Suppressor macrophage (primary cell): ENCODE data around the gene PHF21B.
"Not testable (repeated sequence)": the region's sequence is repeated elsewhere in the genome, so short reads cannot be mapped to it uniquely, and the experiment has no call there.

ENCODE experiments used
- DNase-seq, 4 experiments: peaks; one replicate each; pipeline ENCODE4 v3.0.0-alpha.2; 2020 to 2022

PHF21B gene

DNA sequence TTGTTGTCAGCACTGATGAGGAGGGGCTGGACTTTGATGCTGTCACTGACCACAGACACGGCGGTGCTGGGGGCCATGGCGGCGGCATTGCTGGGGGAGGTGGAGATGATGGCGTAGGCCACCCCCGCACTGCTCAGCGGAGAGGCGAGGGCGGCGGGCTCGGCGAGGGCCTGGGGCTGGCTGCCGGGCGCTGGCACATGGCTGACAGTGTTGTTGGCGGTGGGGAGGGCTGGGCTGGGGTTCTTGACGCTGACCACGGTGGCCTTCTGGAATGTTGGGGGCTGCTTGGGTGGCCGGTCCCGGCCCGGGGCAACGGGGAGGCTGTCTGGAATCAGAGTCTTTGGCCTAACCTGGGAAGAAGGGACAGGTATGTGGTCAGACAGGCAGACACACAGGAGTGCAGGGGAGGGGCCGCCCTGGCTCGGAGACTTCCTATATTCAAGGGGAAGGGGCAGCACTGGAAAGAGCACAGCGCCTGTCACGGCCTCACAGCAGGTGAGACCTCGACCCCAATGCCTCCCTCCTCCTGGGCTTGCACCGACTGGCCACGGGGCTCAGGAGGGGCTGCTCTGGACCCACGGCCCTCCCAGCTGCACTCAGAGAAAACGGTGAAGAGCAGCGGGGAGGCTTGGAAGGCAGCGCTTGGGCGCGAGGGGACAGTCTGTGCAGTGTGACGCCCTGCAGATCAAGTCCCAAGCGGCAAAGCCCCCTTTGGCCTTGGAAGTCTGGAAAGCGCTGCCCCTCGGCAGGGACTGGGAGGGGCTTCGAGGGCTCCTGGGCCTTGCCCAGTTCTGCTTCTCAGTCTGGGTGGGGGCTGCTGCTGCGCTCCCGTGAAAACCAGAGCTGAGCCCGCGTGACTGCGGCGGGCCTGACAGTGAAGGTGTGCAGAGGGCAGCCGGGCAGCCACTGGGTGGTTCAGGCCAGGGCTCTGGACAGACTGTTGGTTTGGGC, 93.2 kb downstream of the PHF21B start:
- no peak for DNase-seq

DNA sequence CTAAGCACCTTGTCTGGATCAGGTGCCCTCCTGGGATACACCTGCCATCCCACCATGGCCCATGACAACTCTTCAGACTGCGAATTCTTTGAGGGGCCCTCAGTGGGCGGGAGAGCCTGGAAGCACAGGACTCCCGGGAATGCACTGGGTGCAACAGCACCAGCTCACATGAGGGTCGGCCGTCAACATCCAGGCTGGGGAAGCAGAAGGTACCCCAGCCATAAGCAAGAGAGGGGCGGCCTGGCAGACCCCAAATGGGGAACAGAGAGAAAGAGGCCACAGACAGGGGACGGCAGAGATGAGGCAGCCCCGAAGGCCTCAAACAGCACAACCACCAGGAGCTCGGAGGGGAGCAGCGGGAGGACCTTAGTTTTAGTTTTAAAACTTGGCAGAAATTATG, 94.4 kb downstream of the PHF21B start:
- no peak for DNase-seq

DNA sequence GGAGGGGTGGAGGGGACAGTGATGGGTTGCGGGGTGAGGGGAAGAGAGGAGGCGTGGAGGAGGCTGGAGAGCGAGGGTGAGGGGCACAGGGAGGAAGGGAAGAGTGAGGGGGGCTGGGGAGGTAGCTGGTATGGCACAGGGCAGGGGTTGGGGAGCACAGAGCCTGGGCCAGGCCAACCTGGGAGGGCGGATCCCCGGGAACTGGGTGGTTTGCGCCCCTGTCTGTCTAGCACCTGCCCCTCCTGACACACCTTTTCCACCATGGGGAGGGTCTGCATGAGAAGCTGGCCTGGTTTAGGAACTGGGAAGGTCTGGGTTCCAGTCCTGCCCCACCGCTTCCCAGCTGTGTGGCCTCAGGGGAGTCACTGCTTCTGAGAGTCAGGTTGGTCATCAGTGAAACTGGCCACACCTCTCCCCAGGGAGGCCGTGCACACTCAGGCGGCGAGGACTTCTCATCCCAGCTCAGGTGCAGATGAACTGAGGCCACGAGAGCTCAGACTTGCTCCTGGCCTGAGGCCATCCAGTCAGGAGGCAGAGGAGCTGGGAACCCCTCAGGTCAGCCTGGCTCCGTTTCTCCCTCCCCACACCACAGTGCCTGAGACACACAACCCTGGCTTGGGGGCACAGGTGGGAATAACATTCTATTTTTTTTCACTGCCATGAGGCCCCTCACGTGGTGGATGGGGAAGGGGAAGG, 95.6 kb downstream of the PHF21B start:
- no peak for DNase-seq

DNA sequence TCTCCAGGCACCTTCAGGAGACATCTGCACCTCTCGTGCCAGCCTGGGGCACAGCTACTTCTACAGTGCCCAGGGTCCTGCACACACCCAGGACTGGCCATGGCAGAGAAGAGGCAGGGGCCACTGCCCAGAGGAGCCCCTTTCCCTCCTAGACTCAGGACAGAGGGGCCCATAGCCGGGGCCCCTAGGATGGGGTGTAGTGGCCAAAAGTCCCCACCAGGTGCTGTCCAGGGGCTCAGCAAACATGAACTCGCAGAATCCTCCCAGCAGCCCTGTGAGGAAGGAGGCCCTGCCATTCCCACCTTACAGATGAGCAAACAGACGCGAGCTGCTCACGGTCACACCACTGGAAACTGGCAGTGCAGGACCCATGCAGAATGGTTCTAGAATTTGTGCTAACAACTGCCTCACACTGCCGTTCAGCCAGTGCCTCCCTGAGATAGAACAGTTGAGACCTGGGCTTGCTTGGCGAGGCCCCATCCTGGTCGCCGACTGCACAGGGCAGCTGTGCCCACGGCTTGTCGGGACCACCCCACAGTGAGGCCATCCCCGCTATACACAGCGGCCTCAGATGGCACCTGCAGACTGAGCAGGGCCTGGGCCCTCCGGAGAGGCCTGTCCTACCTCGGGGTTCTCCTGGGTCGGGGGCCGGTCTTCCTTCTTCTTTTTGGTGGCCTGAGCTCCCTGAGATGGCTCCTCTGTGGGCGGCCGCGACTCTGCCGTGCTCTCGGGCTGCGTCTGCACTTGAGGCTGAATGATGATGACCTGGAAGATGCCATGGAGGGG, 96.4 kb downstream of the PHF21B start:
- DNase-seq, result no peak

DNA sequence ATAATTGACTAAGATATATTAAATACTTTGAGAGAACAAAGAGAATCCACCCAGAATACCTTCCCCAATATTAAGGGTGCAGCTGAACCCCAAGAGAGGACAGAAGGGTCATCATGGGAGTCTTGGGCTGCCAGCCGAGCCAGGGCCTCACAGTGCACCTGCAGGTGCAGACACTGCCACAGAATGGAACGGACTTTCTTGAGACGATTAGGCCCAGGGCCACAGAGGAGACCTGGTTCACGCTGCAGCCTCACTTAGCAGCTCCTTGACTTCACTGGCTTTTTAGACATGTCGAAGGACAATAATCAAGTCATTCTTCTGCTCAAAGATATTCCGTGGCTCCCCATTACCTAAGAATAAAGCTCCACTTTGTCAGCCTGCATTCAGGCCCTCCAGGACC, 100.6 kb downstream of the PHF21B start:
- no peak for DNase-seq

DNA sequence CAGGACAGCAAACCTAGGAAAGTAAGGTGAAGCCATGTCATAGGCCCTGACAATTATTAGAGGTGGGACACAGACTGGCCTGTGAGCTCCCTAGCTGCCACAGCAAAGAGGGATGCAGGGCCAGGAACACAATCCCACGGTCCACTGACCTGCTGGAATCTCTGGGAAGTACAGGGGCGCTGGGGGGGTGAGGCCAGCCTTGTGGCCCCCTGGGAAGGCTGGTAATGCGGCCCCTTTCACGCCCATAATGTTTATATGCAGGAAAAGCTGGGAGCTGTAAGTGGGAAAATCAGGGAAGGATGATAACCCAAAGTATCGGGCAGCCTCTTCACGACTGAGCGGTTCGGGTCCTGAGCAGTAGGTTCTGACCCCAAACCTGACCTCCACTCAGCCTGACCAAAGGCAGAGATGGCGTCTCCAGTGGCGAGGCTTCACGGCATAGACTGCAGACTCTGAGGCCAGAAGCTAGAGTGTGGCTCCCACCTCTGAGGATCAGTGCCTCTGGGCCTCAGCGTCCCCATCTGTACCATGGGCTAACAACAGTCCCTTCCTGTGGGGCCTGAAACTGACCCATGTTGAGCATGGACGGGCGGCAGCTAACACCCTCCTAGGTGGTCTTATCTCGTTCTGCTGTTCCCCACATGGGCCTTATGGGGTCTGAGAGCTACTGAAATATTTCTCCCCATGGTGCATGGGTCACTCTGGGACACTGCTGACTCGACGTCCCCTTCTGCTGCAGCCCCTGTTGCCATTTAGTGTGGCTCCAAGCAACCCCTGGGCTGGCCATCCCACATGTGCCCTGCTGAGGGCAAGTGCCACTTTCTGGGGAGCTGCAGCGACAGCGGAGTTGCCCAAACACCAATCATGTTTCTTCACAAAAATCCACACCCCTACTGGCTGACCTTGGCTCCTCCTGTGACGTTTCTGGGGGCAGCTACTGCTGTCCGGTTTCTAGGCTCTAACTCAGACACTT, 101.8 kb downstream of the PHF21B start:
- DNase-seq, result no peak

DNA sequence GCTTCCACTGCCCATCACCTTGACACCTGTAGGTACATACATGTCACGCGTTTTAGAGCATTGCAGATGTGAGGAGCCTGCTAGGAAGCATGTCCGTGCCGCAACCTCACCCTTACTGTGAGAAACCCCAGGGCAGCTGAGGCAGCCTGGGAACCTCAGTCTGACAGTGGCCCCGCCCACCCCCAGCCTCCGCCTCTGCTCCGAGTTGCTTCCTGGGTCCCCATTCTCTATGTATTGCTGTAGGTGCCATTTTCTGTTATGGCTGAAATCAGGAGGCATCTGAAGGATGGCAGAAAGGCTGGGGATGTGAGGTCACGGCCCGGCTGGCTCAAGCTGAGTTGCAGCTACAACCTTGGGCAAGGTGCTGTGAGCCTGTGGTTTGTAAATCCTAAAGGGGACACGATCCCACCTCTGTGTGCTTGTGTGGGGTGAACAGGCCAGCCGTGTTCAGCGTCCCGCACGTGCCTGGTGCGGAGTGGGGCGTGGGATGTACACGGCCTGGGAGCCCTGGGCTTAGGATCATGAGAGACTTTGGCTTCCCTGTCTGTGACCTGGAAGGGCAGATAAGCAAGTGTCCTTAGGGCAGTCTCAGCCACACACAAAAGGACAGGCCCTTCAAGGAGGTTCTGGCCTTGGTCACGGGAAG, 102.7 kb downstream of the PHF21B start:
- no peak for DNase-seq

DNA sequence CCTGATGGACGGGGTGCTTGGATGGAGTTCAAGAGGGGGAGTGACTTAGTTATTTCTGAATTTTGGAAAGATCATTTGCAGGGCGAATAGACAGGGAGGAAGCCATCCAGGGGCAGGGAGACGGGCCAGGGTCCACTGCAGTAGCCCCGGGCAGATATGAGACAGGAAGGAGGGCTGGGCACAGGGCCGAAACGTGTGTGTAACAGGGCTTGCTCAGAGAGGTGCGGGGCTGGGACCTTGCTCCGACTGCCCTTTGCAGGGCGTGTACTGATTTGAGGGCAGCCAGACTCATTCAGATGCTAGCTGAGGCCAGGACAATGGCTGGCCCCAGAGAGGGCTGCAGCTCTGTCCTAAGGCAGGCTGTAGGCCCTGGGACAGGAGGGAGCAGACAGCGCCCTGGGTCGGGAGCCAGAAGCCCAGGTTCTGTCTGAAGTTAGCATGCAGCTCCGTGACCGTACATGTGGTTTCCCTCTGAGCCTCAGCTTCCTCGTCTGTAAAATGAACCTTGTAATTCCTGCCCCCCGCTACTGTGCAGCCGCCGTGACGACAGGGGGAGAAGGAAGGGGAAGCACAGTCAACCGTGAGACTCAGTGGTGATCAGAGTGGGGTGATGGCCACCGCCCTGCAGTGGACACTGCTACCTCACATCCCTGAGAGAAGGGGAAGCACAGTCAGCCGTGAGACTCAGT, 103.4 kb downstream of the PHF21B start:
- no peak for DNase-seq

DNA sequence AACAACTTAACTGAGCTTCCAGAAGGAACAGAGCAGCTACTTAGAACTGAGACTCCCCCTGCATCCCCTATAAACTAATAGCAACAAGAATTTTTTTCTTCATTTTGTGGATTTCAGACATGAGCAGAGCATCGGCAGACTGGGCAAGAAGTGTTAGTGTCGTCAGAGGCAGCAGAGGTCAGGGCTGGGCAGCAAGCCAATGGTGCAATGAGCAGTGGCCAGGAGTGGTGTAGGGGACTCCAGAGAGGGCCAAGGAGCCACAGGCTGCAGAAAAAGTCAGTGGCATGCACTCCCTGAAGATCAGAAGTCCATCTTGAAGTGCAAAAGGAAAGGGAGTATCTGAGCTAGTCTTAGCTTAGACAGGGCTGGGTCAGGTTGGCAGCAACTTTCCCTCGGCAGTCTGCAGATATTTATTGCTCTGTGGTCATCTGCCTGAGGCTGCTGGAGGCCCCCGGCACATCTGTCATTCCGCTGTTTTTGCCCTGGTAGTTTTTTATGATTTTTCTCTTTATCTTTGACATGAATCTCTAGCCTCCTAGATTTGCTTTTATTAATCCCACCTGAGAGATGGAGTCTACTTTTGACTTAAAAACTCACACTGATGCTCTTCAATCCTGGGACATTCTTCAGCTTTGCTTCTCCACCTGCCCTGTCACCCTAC, 105.2 kb downstream of the PHF21B start:
- not testable (repeated sequence) for DNase-seq

DNA sequence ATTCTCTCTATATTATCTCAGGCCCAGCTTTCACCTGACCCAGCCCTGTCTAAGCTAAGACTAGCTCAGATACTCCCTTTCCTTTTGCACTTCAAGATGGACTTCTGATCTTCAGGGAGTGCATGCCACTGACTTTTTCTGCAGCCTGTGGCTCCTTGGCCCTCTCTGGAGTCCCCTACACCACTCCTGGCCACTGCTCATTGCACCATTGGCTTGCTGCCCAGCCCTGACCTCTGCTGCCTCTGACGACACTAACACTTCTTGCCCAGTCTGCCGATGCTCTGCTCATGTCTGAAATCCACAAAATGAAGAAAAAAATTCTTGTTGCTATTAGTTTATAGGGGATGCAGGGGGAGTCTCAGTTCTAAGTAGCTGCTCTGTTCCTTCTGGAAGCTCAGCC, 106.6 kb downstream of the PHF21B start:
- not testable (repeated sequence) for DNase-seq

DNA sequence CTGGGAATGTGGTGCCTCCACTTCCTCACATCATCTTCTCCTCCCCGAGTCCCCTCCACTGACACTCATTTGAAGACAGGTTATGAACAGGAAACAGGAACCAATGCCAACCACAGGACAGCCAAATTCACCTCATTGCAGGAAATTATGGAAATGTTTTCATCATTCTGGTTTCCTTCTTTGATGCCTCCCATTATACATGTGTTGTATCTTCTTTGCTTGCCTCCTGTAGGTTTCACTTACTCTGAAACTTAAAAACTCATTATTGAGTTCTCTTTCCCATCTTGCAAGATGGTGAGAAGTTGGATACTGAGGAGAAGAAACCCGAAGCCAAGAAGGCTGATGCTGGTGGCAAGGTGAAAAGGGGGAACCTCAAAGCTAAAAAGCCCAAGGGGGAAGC, 108.5 kb downstream of the PHF21B start:
- peak in 1 of 4 experiments; percentile 11 for DNase-seq

DNA sequence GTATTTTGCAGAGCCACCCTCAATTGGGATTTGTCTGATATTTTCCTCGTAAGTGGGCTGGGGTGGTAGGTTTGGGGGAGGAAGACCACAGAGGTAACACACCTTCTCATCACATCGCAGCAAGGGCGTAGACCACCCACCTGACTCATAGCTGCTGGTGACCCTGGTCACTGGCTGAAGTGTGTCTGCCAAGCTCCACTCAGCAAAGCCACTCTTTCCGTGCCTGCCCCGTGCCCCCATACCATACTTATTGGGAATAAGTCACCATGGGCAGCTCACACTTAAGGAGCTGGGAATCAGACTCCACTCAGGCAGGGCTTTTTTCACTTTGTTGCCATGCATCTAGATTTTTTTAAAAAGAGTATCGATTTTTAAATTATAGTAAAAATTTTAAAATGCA, 111.6 kb downstream of the PHF21B start:
- DNase-seq, result no peak

DNA sequence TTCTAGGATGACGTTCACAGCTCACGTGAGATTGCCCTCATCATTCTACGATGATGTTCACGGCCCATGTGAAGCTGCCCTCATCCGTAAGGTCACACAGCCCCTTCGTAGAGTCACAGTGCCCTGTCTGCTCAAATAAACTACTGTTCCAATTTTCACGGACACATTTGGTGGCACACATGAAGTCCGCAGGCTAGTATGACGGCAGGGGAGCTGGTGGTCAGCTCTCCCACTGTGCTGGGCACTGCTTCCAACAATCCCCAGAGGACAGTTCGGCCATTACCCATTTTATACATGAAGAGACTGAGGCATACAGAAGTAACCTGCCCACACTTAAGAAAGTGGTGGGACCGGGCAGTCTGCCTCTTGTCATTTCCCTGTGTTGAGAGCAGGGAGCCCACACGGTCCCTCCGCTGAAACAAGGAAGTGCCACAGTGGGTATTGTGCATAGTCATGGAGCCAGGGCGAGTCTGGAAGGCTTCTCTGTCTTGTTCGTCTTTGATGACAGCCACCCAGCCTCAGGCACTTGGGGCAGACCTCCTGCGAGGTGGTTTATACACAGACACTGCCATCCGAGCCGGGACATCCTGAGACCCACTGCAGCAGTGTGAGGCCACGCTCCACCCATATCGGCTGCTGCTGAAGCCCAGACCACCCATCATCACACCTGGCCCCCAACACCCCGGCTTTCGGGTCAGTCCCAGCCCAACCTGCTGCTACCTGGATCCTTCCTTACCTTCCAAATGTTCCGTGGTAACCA, 114.3 kb downstream of the PHF21B start:
- no peak for DNase-seq

DNA sequence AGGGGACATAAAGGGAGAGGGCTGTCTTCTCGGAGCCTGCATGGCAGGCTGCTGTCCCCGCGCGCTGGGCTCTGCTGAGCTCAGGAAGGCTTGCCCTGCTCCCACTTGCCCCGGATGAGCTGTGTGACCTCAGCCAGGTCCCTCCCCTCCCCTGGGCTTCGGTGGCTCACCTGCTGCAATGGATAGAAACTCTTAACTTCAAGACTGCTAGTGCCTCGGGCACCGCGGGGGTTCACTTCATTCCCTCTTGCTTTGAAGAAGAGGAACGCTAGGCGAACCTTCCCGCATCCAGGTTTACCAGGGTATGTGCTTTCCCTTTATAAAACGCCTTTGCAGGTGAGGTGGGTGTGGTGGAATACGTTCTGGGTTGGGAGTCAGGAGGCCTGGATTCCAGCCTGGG, 115.0 kb downstream of the PHF21B start:
- DNase-seq, result no peak

DNA sequence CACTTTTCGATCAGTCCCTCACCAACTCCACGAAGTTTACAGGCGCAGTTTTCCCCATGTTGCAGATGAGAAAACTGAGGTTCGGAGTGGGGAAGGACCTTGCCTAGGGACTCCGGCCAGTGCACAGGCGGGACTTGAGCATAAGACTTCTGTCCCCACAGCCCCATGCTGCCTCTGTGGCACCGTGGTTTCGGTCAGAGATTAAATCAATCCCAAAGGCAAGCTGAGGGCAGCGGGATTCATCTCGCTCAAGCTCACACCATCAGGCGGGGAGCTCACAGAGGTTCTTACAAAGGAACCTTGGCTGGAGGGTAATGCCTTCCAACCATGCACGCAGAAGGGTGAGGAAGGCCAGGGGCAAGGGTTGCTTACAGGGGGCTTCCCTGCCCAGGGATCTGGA, 115.5 kb downstream of the PHF21B start:
- DNase-seq, result no peak

DNA sequence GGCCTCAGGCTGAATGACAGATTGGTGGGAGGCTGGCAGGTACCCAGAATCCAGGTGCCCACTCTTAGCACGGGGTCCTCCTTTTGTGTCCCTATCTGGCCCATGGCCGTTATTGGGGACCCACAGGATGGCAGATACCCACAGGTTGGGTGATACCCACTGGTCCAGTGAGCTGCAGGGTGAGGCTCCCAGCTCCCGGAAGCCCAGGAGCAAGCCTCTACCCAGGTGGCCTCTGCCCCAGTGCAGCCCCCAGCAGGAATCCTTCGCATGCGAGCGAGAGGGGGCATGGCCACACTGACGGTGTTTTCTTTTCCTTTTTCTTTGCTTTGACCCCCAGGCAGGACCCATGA, 116.1 kb downstream of the PHF21B start:
- DNase-seq, result no peak

DNA sequence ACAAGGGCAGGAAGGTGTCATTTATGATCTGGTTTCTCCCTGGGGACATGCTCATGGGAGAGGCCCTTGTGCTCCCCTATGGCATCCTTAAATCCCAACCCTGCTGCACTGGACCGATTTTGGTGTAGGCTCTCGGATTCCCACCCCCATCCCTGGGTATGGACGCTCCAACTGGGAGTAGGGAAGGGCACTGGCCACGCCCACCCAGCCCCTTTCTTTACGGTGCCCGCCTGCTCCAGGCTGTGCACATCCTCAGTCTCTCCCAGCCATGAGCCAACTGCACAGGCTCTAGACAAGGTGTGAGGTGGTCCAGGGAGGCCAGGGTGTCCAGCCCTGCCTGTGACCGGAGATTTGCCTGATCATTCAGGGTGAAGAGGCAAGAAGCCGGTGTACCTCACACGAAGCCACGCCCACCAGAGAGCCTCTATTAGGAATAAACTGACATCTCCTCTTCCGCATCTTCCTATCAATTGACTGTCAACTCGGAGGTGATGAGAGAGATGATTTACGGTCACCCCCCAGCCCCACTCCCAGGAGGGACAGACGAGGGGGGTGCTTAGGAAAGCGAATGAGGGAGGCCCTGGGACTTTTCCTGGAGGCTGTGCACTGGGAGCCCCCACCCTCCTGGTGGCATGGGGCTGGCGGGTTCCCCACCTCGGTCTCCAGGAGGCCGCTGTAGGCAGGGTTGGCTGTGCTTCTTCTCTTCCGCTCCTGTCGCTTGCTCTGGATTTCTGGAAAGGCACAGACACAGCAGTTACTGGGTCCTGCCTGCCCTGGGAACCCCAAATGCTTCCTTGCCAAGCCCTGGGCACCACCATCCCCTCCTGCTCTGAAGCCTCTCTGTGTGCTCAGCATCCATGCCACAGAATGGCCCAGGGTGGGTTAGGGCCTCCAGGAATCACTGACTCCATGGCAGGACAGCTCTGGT, 116.7 kb downstream of the PHF21B start:
- no peak for DNase-seq

DNA sequence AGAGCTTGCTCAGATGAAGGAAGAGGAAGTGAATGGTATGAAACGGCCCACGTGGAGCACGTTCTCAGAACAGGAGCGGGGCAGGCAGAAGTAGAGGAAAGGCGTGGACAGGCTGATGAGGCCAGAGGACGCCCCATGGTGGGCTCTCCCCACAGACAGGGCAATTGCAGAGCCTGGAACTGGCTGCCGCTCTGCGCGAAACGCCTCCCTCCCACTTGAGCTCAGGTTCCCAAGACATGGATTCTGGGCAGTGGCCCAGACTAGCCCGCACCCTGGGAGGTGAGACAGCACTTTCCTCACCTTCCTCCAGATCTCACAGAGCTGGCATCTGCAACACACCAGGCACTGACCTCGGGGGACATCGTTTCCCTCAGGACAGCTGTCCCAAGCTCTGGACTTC, 117.6 kb downstream of the PHF21B start:
- no peak for DNase-seq
